Gastroesophageal sphincter (tissue), 4 donors: ENCODE results near the gene RNASEH2C. TPM values are rescaled to one million over a fixed set of nuclear protein-coding genes. Genes with fewer than 3 reads are reported as not detected.

Experiments
- ATAC-seq: fragments of 150-250 bp; one replicate; pipeline ENCODE4 v1.9.1; 2016; ENCODE audit warnings: mild to moderate bottlenecking, moderate library complexity
- H3K27ac ChIP-seq, 4 donors: fragments of 200-600 bp; sonication (generic) in 3 of 4; 1 replicate in 3 of 4; 2 replicates in 1 of 4; pipeline ENCODE4 v1.5.1; 2016 to 2019
- H3K27me3 ChIP-seq: fragments of 200-600 bp; sonication (generic); one replicate; pipeline ENCODE4 v1.5.1; 2019
- H3K36me3 ChIP-seq, 2 donors: fragments of 200-600 bp; sonication (generic); one replicate each; pipeline ENCODE4 v1.5.1; 2019; ENCODE audit warnings: control low read depth in 1 of 2
- H3K4me1 ChIP-seq, 3 donors: fragments of 200-600 bp; sonication (generic); 1 replicate in 2 of 3; 2 replicates in 1 of 3; pipeline ENCODE4 v1.5.1; 2016 to 2019; ENCODE audit warnings: control low read depth in 2 of 3
- H3K4me3 ChIP-seq, 2 donors: fragments of 200-600 bp; sonication (generic); one replicate each; pipeline ENCODE4 v1.5.1; 2019; ENCODE audit warnings: mild to moderate bottlenecking in 1 of 2, moderate library complexity in 1 of 2
- H3K9me3 ChIP-seq, 3 donors: fragments of 200-600 bp; sonication (generic); one replicate each; pipeline ENCODE4 v1.5.1; 2017 to 2019; ENCODE audit warnings: control low read depth in 2 of 3
- EP300 ChIP-seq: sonication (generic); formaldehyde crosslinking; IDR thresholded peaks from one replicate; pipeline ENCODE4 v1.6.1; 2017; ENCODE audit warnings: antibody characterized with exemption, mild to moderate bottlenecking
- POLR2A ChIP-seq, 2 donors: fragments of 450-650 bp; IDR thresholded peaks; one replicate each; pipeline ENCODE4 v1.6.1; 2017; ENCODE audit warnings: antibody characterized with exemption in 2 of 2, mild to moderate bottlenecking in 2 of 2, moderate library complexity in 1 of 2
- POLR2AphosphoS5 ChIP-seq: sonication (generic); formaldehyde crosslinking; IDR thresholded peaks from one replicate; pipeline ENCODE4 v1.6.1; 2017; ENCODE audit warnings: antibody characterized with exemption
- WGBS, 2 donors: methylation state at CpG; one replicate each; pipeline ENCODE4 v1.1.5; 2018; ENCODE audit warnings: low coverage in 1 of 2; 5-methylcytosine and 5-hydroxymethylcytosine counted together
- total RNA-seq, 4 donors: library from RNA; depleted of rRNA; stranded (reverse); fragments of >200 nt; gene quantifications; one replicate each; pipeline ENCODE4 v1.1.0, GENCODE V29; 2016
- TF ChIP-seq, protein P1 (sequence below), 4 experiments: fragments of 200-600 bp in 2 of 4; fragments of 450-650 bp in 2 of 4; sonication (generic) in 1 of 4; IDR thresholded peaks; one replicate each; pipeline ENCODE4 v1.5.1; 2017 to 2019; ENCODE audit warnings: antibody characterized with exemption in 4 of 4, mild to moderate bottlenecking in 2 of 4, moderate library complexity in 2 of 4

Gene RNASEH2C
- total RNA-seq, 4 donors from 2014 or later = 69.0 to 196 (median 96.3) TPM

DNA sequence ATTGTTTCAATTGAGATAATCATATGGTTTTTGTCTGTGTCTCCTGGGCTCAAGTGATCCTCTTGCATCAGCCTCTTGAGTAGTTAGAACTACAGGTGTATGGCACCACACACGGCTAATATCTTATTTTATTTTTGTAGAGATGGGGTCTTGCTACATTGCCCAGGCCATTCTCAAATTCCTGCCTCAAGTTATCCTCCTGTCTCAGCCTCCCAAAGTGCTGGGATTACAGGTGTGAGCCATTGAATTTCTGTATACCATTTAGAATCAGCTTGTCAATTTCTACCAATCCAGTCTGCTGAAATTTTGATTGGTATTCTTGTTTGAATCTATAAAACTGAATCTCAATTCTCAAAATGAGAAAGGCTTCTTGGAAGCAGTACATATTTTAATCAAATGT lies 18.9 kb downstream of the RNASEH2C start:
- Histone ChIP-seq H3K36me3 (no peaks in the 10 kb centered on the region), H3K27ac (no peak overlapping the region), H3K9me3 (no peaks in the 10 kb centered on the region), H3K27me3 (peaks cover 13% of the 10 kb centered on the region), H3K4me3 (no peak overlapping the region), H3K4me1 (peaks cover 0 to 5% (median 0%) of the 10 kb centered on the region in 3 donors)
- TF ChIP-seq POLR2AphosphoS5 (no peak), POLR2A (IDR thresholded peaks at IDR 0.05) (no peak), EP300 (no peak)
- TF ChIP-seq, protein P1, sequence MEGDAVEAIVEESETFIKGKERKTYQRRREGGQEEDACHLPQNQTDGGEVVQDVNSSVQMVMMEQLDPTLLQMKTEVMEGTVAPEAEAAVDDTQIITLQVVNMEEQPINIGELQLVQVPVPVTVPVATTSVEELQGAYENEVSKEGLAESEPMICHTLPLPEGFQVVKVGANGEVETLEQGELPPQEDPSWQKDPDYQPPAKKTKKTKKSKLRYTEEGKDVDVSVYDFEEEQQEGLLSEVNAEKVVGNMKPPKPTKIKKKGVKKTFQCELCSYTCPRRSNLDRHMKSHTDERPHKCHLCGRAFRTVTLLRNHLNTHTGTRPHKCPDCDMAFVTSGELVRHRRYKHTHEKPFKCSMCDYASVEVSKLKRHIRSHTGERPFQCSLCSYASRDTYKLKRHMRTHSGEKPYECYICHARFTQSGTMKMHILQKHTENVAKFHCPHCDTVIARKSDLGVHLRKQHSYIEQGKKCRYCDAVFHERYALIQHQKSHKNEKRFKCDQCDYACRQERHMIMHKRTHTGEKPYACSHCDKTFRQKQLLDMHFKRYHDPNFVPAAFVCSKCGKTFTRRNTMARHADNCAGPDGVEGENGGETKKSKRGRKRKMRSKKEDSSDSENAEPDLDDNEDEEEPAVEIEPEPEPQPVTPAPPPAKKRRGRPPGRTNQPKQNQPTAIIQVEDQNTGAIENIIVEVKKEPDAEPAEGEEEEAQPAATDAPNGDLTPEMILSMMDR (IDR thresholded peaks at IDR 0.05) = no peak
- 67 to 83% methylated on average over 1 of the region's 1 CpG for WGBS, 2 donors
- no peak for ATAC-seq

DNA sequence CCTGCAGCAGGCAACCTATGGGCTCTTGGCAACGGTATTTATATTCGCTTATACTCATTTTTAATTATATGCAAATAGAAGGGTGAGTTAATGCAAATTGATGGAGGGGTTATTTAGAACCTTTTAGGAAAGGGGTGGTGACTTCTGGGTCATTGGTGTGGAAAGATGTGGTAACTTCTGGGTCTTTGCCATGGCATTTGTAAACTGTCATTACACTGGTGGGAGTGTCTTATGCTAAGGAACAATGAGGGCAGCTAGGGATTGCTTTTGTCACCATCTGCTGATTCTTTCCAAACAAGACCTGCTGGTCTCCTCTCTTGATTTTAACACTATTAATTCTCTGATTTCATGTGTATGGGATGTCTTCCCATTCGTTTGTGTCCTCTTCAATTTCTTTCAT lies 20.2 kb downstream of the RNASEH2C start:
- H3K4me3 ChIP-seq = no peak overlapping the region
- TF ChIP-seq EP300 (no peak), POLR2AphosphoS5 (no peak), POLR2A (IDR thresholded peaks at IDR 0.05) (no peak)
- TF ChIP-seq, protein P1 (IDR thresholded peaks at IDR 0.05) = no peak
- ATAC-seq = no peak
- no peak overlapping the region for H3K27ac ChIP-seq
- no peaks in the 10 kb centered on the region for H3K36me3 ChIP-seq
- WGBS, 2 donors = 66 to 78% methylated on average over 1 to 3 of the region's 3 CpGs
- peaks cover 0 to 8% (median 0%) of the 10 kb centered on the region in 3 donors for H3K4me1 ChIP-seq
- H3K27me3 ChIP-seq = peaks cover 13% of the 10 kb centered on the region
- no peaks in the 10 kb centered on the region for H3K9me3 ChIP-seq

DNA sequence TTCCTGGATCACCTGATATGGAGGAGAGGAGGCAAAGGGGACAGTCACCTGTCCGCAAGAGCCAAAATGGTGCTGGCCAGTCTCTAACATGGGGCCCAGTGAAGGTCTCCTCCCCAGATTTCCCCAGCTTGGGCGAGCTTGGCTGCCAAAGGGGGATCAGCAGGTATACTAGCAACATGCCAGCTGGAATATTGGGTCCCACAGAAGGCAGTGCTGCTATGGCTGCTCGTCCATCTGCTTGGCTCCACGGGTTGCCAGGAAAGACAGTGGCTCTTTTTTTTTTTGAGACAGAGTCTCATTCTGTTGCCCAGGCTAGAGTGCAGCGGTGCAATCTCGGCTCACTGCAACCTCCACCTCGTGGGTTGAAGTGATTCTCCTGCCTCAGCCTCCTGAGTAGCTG lies 21.3 kb downstream of the RNASEH2C start:
- Histone ChIP-seq H3K4me1 (peaks cover 0 to 9% (median 0%) of the 10 kb centered on the region in 3 donors), H3K4me3 (no peak overlapping the region), H3K9me3 (no peaks in the 10 kb centered on the region), H3K27ac (no peak overlapping the region), H3K27me3 (peaks cover 12% of the 10 kb centered on the region), H3K36me3 (no peaks in the 10 kb centered on the region)
- TF ChIP-seq POLR2A (IDR thresholded peaks at IDR 0.05) (no peak), EP300 (no peak), POLR2AphosphoS5 (no peak)
- TF ChIP-seq, protein P1 (IDR thresholded peaks at IDR 0.05) = no peak
- no peak for ATAC-seq
- WGBS, 2 donors = no CpG with 5 or more reads among the region's 7 CpGs

DNA sequence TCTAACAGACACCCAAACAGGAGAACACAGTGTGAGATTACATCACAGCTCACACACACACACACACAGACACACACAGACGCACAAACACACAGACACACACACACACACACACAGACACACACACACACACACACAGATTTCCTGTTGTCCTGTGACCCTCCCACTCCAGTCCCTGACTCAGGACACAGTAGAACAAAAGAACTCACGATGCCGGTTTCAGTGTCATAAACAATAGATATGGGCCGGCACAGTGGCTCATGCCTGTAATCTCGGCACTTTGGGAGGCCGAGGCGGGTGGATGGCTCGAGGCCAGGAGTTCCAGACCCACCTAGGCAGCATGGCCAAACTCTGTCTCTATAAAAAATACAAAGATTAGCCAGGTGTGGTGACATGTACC lies 22.4 kb downstream of the RNASEH2C start:
- Histone ChIP-seq H3K27ac (no peak overlapping the region), H3K36me3 (no peaks in the 10 kb centered on the region), H3K4me3 (no peak overlapping the region), H3K4me1 (peaks cover 0 to 9% (median 0%) of the 10 kb centered on the region in 3 donors), H3K27me3 (peaks cover under 1% of the 10 kb centered on the region), H3K9me3 (no peaks in the 10 kb centered on the region)
- TF ChIP-seq, protein P1 (IDR thresholded peaks at IDR 0.05) = no peak
- TF ChIP-seq POLR2A (IDR thresholded peaks at IDR 0.05) (no peak), EP300 (no peak), POLR2AphosphoS5 (no peak)
- ATAC-seq = no peak
- 25 to 50% methylated on average over 2 to 5 of the region's 8 CpGs for WGBS, 2 donors

DNA sequence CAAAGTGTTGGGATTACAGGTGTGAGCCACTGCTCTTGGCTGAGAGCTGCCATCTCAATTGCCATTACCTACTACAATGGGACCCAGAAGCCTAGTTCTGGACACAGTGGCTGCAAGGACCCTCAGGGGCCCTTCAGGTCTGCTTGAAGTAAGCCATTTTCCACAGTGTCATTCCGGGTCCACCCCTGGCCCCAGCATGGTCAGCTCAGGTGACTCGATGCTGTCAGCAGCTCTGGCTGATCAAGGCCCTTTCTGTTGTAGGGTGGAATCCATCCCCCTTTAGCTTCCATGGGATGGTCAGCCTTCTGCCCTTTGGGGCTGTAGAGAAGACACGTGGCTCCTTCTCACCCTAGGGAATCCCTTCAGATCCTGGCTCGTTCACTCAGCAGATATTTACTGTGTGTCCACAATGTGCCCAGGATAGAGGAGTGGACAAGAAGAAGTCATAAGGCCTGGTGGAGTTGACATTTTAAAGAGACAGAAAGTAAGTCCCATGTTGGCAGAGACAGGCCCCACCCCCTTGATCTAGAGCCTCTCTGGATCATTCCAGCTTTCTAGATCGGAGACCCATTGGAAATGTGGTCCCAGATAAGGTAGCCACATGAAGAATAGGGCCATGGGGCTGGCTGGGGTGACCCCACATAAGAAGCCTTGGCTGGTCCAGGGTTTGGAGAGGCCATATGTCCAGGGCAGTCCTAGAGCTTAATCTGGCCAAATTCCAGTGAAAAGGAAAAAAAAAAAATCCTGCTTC lies 23.6 kb downstream of the RNASEH2C start:
- Histone ChIP-seq H3K36me3 (no peaks in the 10 kb centered on the region), H3K9me3 (no peaks in the 10 kb centered on the region), H3K4me3 (no peak overlapping the region), H3K4me1 (peaks cover 0 to 9% (median 0%) of the 10 kb centered on the region in 3 donors), H3K27me3 (no peaks in the 10 kb centered on the region), H3K27ac (no peak overlapping the region)
- no peak for TF ChIP-seq POLR2AphosphoS5
- no peak for TF ChIP-seq EP300
- ATAC-seq = no peak
- WGBS, 2 donors = 80% methylated on average over 1 of the region's 5 CpGs; no CpG with 5 or more reads in 1 of the 2 donors
